Right ventricle myocardium superior (tissue), 1 donor: Measurements from ENCODE around the gene DGAT2L6. TPM values are rescaled to one million over a fixed set of nuclear protein-coding genes. Genes with fewer than 3 reads are reported as not detected.

Experiments used
- ATAC-seq: fragments of 200-7000 bp; cut with Tn5 transposase; one replicate; pipeline ENCODE4 v1.9.1; 2020; ENCODE audit warnings: mild to moderate bottlenecking; ENCODE audit not compliant: poor library complexity
- DNase-seq: peaks from one replicate; pipeline ENCODE4 v3.0.0-alpha.2; 2020
- intact Hi-C: fragments of 100-400 bp; cut with DNase I; formaldehyde crosslinking; loops from one replicate; pipeline ENCODE4 v1.11.2; 2022
- total RNA-seq: library from RNA; stranded (reverse); fragmentation: NEBNext Ultra II Directional; extraction: Animal tissue kit (Norgen Biotek cat#: 25700); gene quantifications from one replicate; pipeline ENCODE4 v1.2.1, GENCODE V29; 2021
- donor health status: DM: no; HTN: yes; CAD: no; lungs with severe emphysema.

The DGAT2L6 gene
- total RNA-seq, 1 donor from 2014 or later, result not detected

DNA sequence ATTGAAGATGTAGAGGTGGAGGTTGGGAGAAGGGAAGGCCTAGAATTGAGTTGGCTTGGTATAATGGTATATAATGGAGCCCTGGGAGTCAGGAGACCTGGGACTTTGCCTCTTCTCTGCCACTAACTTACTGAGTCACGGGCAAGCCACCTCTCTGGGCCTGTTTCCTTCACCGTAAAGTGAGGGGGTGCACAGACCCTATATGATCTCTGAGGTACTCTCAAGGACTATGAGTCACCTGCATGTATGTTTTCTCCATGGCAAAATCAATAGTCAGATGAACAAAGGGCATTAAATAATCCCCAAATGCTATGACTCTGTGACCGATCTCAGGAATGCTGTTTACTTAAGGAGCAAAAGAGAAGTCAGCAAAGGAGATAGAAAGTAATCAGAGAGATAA lies 77.6 kb downstream of the DGAT2L6 start:
- DNase-seq (no peak), ATAC-seq (no peak)
- intact Hi-C loops, result no loop called here

Other genes starting within 250 kb of the DGAT2L6 start
- not detected for gene AWAT2, start 127.5 kb upstream of the DGAT2L6 start, total RNA-seq
- not detected for gene OTUD6A, start 115.0 kb upstream of the DGAT2L6 start, total RNA-seq
- gene IGBP1, start 44.0 kb upstream of the DGAT2L6 start, total RNA-seq, result 52.7 TPM
- not detected for gene AWAT1, start 57.2 kb downstream of the DGAT2L6 start, total RNA-seq
- gene P2RY4, start 82.7 kb downstream of the DGAT2L6 start, total RNA-seq, result not detected
- gene ARR3, start 90.9 kb downstream of the DGAT2L6 start, total RNA-seq, result not detected
- not detected for gene RAB41, start 104.7 kb downstream of the DGAT2L6 start, total RNA-seq
- 34.6 TPM for gene PDZD11, start 112.4 kb downstream of the DGAT2L6 start, total RNA-seq
- 0.19 TPM for gene KIF4A, start 112.6 kb downstream of the DGAT2L6 start, total RNA-seq
- gene GDPD2, start 245.8 kb downstream of the DGAT2L6 start, total RNA-seq, result not detected